ENCODE measurements around the gene OR5H1. TPM values are rescaled to one million over a fixed set of nuclear protein-coding genes. Genes with fewer than 3 reads are reported as not detected.
"Not testable (repeated sequence)": the region's sequence is repeated elsewhere in the genome, so short reads cannot be mapped to it uniquely, and the experiment has no call there.

Gene OR5H1
- total RNA-seq, 1 experiment from 2014 or later = not detected

DNA sequence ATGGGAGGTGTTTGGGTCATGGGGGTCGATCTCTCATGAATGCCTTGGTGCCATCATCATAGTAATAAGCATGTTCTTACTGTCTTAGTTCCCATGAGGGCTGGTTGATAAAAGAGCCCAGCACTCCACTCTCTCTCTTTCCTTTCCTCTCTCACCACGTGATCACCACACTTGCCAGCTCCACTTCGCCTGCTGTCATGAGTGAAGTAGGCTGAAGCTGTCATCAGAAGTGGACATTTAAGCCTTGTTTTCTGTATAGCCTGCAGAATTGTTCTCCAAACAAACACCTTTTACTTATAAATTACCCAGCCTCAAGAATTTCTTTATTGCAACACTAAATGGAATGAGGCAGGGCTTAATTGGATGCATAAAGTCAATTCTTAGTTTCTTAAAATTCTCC, 6.1 kb downstream of the OR5H1 start:
- Mint-ChIP-seq H3K9me3 (no peaks in the 10 kb centered on the region; a peak in 1 of 5 replicates), H3K36me3 (ENCODE audit: insufficient read depth in 1 of 3, low read depth in 3 of 3) (no peaks in the 10 kb centered on the region), H3K27me3 (ENCODE audit: low read depth) (no peaks in the 10 kb centered on the region), H3K4me3 (no peak overlapping the region), H3K27ac (no peak overlapping the region), H3K4me1 (peaks cover 17 to 22% of the 10 kb centered on the region in 2 experiments)
- WGBS (ENCODE audit: extremely low coverage, insufficient read length, low lambda C conversion rate) = no CpG with 5 or more reads among the region's 3 CpGs
- no peak overlapping the region for H2BK5ac ChIP-seq (ENCODE audit: insufficient read length, low read length)
- H3K4me1 ChIP-seq (ENCODE audit: insufficient read depth, low read length) = no peaks in the 10 kb centered on the region
- H3K9me3 ChIP-seq (ENCODE audit: control insufficient read depth, low read depth, low read length) = no peaks in the 10 kb centered on the region
- no peaks in the 10 kb centered on the region for H3K79me1 ChIP-seq (ENCODE audit: insufficient read depth, low read depth, low read length, poor library complexity, severe bottlenecking)
- H3K27me3 ChIP-seq (ENCODE audit: insufficient read depth, low read length) = no peaks in the 10 kb centered on the region
- no peak overlapping the region for H3K4me2 ChIP-seq (ENCODE audit: insufficient read depth, insufficient read length, low read length)
- H4K20me1 ChIP-seq (ENCODE audit: control insufficient read depth, insufficient read depth, insufficient read length) = no peaks in the 10 kb centered on the region
- H3T11ph ChIP-seq (ENCODE audit: low read length) = no peak overlapping the region
- H3K23me2 ChIP-seq (ENCODE audit: insufficient read length, low read depth, low read length, poor library complexity, severe bottlenecking) = no peaks in the 10 kb centered on the region
- no peak for DNase-seq
- no peak overlapping the region for H3K56ac ChIP-seq (ENCODE audit: insufficient read length, low read depth, low read length)
- no peak overlapping the region for H3K18ac ChIP-seq (ENCODE audit: insufficient read length, low read depth, low read length)
- no peak overlapping the region for H3K14ac ChIP-seq (ENCODE audit: insufficient read depth, low read length)
- H3K27ac ChIP-seq (ENCODE audit: insufficient read length, low read depth, low read length) = no peak overlapping the region
- H2BK120ac ChIP-seq (ENCODE audit: low read depth, low read length, poor library complexity, severe bottlenecking) = no peak overlapping the region
- no peak overlapping the region for H3K4ac ChIP-seq (ENCODE audit: low read depth, low read length)
- no peak overlapping the region for H3K9ac ChIP-seq (ENCODE audit: extremely low read depth, insufficient read length, low read length)
- no peak overlapping the region for H4K8ac ChIP-seq (replicated peaks; ENCODE audit: insufficient read length, low read depth, low read length)
- no peak overlapping the region for H3K23ac ChIP-seq (ENCODE audit: insufficient read length, low read depth, low read length)
- H4K5ac ChIP-seq (ENCODE audit: insufficient read length, low read depth, low read length) = no peak overlapping the region
- H4K91ac ChIP-seq (ENCODE audit: insufficient read length, low read depth, low read length) = no peak overlapping the region
- H2AK5ac ChIP-seq (ENCODE audit: insufficient read length, low read length) = no peak overlapping the region
- no peak overlapping the region for H2BK20ac ChIP-seq (ENCODE audit: low read depth, low read length, poor library complexity, severe bottlenecking)
- H2BK12ac ChIP-seq (ENCODE audit: insufficient read length, low read depth, low read length) = no peak overlapping the region
- no peak overlapping the region for H2BK15ac ChIP-seq (ENCODE audit: low read depth, low read length)
- H3K79me2 ChIP-seq (ENCODE audit: insufficient read depth, low read length) = no peaks in the 10 kb centered on the region
- TF ChIP-seq, protein P1, sequence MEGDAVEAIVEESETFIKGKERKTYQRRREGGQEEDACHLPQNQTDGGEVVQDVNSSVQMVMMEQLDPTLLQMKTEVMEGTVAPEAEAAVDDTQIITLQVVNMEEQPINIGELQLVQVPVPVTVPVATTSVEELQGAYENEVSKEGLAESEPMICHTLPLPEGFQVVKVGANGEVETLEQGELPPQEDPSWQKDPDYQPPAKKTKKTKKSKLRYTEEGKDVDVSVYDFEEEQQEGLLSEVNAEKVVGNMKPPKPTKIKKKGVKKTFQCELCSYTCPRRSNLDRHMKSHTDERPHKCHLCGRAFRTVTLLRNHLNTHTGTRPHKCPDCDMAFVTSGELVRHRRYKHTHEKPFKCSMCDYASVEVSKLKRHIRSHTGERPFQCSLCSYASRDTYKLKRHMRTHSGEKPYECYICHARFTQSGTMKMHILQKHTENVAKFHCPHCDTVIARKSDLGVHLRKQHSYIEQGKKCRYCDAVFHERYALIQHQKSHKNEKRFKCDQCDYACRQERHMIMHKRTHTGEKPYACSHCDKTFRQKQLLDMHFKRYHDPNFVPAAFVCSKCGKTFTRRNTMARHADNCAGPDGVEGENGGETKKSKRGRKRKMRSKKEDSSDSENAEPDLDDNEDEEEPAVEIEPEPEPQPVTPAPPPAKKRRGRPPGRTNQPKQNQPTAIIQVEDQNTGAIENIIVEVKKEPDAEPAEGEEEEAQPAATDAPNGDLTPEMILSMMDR (conservative IDR thresholded peaks at IDR 0.05) = no peak
- no peak overlapping the region for H2AFZ ChIP-seq (ENCODE audit: low read length)

DNA sequence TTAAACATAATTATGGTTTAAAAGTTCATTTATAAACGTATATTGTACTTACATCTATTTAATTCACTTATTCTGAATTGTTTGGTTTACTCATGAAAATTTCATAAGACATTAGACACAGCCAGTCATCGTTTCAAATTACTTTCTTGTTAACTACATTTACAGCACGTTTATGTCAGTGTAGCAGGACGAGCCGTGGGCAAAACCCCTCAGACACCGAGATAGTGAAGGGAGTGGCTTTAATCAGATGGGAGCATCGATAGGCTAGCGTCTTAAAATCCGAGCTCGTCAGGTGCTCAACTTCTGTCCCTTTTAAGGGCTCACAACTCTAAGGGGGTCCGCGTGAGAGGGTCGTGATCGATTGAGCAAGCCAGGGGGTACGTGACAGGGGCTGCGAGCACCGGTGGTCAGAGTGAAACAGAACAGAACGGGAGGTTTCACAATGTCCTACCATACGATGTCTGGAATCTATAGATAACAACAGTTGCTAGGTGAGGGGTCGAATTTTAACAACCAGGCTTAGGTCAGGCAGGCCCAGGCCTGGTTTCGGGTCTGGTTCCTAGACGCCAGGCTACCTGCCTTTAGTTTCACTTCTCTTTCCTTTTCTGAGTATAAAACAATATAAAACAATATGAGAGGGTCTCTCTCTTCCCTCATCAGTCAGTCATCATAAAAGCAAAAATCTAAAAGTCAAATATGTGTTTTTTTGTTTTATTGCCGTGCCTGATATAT, 7.5 kb downstream of the OR5H1 start:
- H2BK5ac ChIP-seq (ENCODE audit: insufficient read length, low read length); H3K27ac Mint-ChIP-seq; H3K79me2 ChIP-seq (ENCODE audit: insufficient read depth, low read length); H3K4me2 ChIP-seq (ENCODE audit: insufficient read depth, insufficient read length, low read length); H3K56ac ChIP-seq (ENCODE audit: insufficient read length, low read depth, low read length); H3K23me2 ChIP-seq (ENCODE audit: insufficient read length, low read depth, low read length, poor library complexity, severe bottlenecking); H3K14ac ChIP-seq (ENCODE audit: insufficient read depth, low read length); H3K4me1 ChIP-seq (ENCODE audit: insufficient read depth, low read length); H3K9me3 ChIP-seq (ENCODE audit: control insufficient read depth, low read depth, low read length); H2BK20ac ChIP-seq (ENCODE audit: low read depth, low read length, poor library complexity, severe bottlenecking); H3K36me3 Mint-ChIP-seq (ENCODE audit: insufficient read depth in 1 of 3, low read depth in 3 of 3); H3K27ac ChIP-seq (ENCODE audit: insufficient read length, low read depth, low read length); DNase-seq; H3K9ac ChIP-seq (ENCODE audit: extremely low read depth, insufficient read length, low read length); H3T11ph ChIP-seq (ENCODE audit: low read length); H3K23ac ChIP-seq (ENCODE audit: insufficient read length, low read depth, low read length); H4K5ac ChIP-seq (ENCODE audit: insufficient read length, low read depth, low read length); H2BK15ac ChIP-seq (ENCODE audit: low read depth, low read length); H3K18ac ChIP-seq (ENCODE audit: insufficient read length, low read depth, low read length); H2BK12ac ChIP-seq (ENCODE audit: insufficient read length, low read depth, low read length); H2AK5ac ChIP-seq (ENCODE audit: insufficient read length, low read length); H3K79me1 ChIP-seq (ENCODE audit: insufficient read depth, low read depth, low read length, poor library complexity, severe bottlenecking); H4K91ac ChIP-seq (ENCODE audit: insufficient read length, low read depth, low read length); H4K20me1 ChIP-seq (ENCODE audit: control insufficient read depth, insufficient read depth, insufficient read length); H2BK120ac ChIP-seq (ENCODE audit: low read depth, low read length, poor library complexity, severe bottlenecking); H4K8ac ChIP-seq (replicated peaks; ENCODE audit: insufficient read length, low read depth, low read length); H3K27me3 ChIP-seq (ENCODE audit: insufficient read depth, low read length); H3K4ac ChIP-seq (ENCODE audit: low read depth, low read length); H3K9me3 Mint-ChIP-seq; H3K4me3 Mint-ChIP-seq; H2AFZ ChIP-seq (ENCODE audit: low read length); H3K27me3 Mint-ChIP-seq (ENCODE audit: low read depth): not testable (repeated sequence)
- peaks cover 17 to 22% of the 10 kb centered on the region in 2 experiments for H3K4me1 Mint-ChIP-seq
- WGBS (ENCODE audit: extremely low coverage, insufficient read length, low lambda C conversion rate) = no CpG with 5 or more reads among the region's 23 CpGs
